ENCODE results near the gene NOL7.

The NOL7 gene

GRCh38 chr6:13638014-13638413 lies 22.9 kb downstream of the NOL7 start:
- no peak for TF ChIP-seq CTCF (IDR thresholded peaks at IDR 0.05; ENCODE audit: insufficient read depth, low read length, poor library complexity, severe bottlenecking)
- no peak for DNase-seq (ENCODE audit: extremely low read depth, insufficient read length)
- Histone ChIP-seq H3K27me3 (replicated peaks; ENCODE audit: control insufficient read depth, insufficient read depth, low read length) (no peaks in the 10 kb centered on the region), H3K36me3 (ENCODE audit: control insufficient read depth, insufficient read depth, low read length) (no peaks in the 10 kb centered on the region; the same call in 1 of the 2 replicates), H3K4me3 (replicated peaks; ENCODE audit: low read depth, low read length) (no peak overlapping the region)

- DNase-seq (ENCODE audit: extremely low read depth, insufficient read length) = no peak
- no peak overlapping the region for H3K4me3 ChIP-seq (replicated peaks; ENCODE audit: low read depth, low read length)
- no peak for TF ChIP-seq CTCF (IDR thresholded peaks at IDR 0.05; ENCODE audit: insufficient read depth, low read length, poor library complexity, severe bottlenecking)
- no peaks in the 10 kb centered on the region for H3K27me3 ChIP-seq (replicated peaks; ENCODE audit: control insufficient read depth, insufficient read depth, low read length)
- H3K36me3 ChIP-seq (ENCODE audit: control insufficient read depth, insufficient read depth, low read length) = no peaks in the 10 kb centered on the region; the same call in 1 of the 2 replicates
These were observed 23.5 kb downstream of the NOL7 start for GRCh38 chr6:13638626-13639025.

- Histone ChIP-seq H3K4me3 (replicated peaks; ENCODE audit: low read depth, low read length) (no peak overlapping the region), H3K36me3 (ENCODE audit: control insufficient read depth, insufficient read depth, low read length) (no peaks in the 10 kb centered on the region; the same call in 1 of the 2 replicates), H3K27me3 (replicated peaks; ENCODE audit: control insufficient read depth, insufficient read depth, low read length) (no peaks in the 10 kb centered on the region)
- TF ChIP-seq CTCF (IDR thresholded peaks at IDR 0.05; ENCODE audit: insufficient read depth, low read length, poor library complexity, severe bottlenecking) = no peak
- DNase-seq (ENCODE audit: extremely low read depth, insufficient read length) = no peak
These were observed 26.2 kb downstream of the NOL7 start for GRCh38 chr6:13641315-13641714.

GRCh38 chr6:13643125-13643524 lies 28.0 kb downstream of the NOL7 start:
- Histone ChIP-seq H3K36me3 (ENCODE audit: control insufficient read depth, insufficient read depth, low read length) (no peaks in the 10 kb centered on the region; the same call in 1 of the 2 replicates), H3K27me3 (replicated peaks; ENCODE audit: control insufficient read depth, insufficient read depth, low read length) (no peaks in the 10 kb centered on the region), H3K4me3 (replicated peaks; ENCODE audit: low read depth, low read length) (no peak overlapping the region)
- DNase-seq (ENCODE audit: extremely low read depth, insufficient read length) = no peak
- no peak for TF ChIP-seq CTCF (IDR thresholded peaks at IDR 0.05; ENCODE audit: insufficient read depth, low read length, poor library complexity, severe bottlenecking)

DNA sequence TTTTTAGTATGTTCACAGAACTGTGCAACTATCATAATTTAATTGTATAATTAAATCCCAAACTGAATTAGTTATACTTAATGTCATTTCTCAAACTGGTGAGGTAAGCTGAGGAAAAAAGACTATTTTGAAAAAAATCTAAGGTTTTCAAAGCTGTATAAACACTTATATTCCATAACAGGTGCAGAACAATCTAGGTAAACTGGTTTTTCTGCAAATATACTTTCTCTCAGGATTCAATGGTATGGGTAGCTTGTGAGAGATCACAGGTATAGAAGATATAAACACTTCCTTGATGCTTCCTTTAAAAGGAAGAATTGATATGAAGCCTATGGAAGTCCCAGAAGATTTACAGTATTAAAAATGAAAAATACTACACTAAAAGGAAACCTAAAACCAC lies 33.7 kb downstream of the NOL7 start:
- no peaks in the 10 kb centered on the region; the same call in 1 of the 2 replicates for H3K36me3 ChIP-seq (ENCODE audit: control insufficient read depth, insufficient read depth, low read length)
- H3K4me3 ChIP-seq (replicated peaks; ENCODE audit: low read depth, low read length) = no peak overlapping the region
- DNase-seq (ENCODE audit: extremely low read depth, insufficient read length) = no peak
- TF ChIP-seq CTCF (IDR thresholded peaks at IDR 0.05; ENCODE audit: insufficient read depth, low read length, poor library complexity, severe bottlenecking) = no peak
- no peaks in the 10 kb centered on the region for H3K27me3 ChIP-seq (replicated peaks; ENCODE audit: control insufficient read depth, insufficient read depth, low read length)

DNA sequence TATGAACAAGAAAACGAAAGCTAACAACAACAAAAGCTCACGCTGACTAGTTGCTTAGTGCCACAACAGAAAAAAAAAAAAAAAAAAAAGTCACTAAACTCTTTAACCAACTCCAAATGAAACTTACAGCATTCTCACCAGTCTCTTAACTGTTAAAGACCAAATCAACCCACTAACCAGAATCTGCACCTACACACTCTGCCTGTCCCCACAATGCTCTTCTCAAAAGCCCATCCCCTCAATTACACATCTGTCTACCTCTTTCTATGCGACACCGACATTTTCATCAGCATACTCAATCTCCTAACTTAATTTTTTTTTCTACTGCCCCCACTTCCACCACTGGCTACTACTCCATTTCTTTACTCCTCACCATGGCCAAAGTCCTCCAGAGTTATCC lies 34.3 kb downstream of the NOL7 start:
- no peak for TF ChIP-seq CTCF (IDR thresholded peaks at IDR 0.05; ENCODE audit: insufficient read depth, low read length, poor library complexity, severe bottlenecking)
- H3K36me3 ChIP-seq (ENCODE audit: control insufficient read depth, insufficient read depth, low read length) = no peaks in the 10 kb centered on the region; the same call in 1 of the 2 replicates
- no peak for DNase-seq (ENCODE audit: extremely low read depth, insufficient read length)
- H3K4me3 ChIP-seq (replicated peaks; ENCODE audit: low read depth, low read length) = no peak overlapping the region
- H3K27me3 ChIP-seq (replicated peaks; ENCODE audit: control insufficient read depth, insufficient read depth, low read length) = no peaks in the 10 kb centered on the region

All from GM06990 (cell line).